ENCODE data around the gene ZNF532.

- no peak for TF ChIP-seq CTCF (IDR thresholded peaks at IDR 0.05; ENCODE audit: low read depth, low read length)
- TF ChIP-seq EZH2phosphoT487 (IDR thresholded peaks at IDR 0.05; ENCODE audit: low read depth): no peak
Observed at GRCh38 chr18:58924473-58924872, 59.8 kb downstream of the ZNF532 start.

Measured in OCI-LY3 (cell line).